GM12878 (cell line): Measurements from ENCODE around the gene GANAB. TPM values are rescaled to one million over a fixed set of nuclear protein-coding genes. Genes with fewer than 3 reads are reported as not detected.

Source experiments
- BMI1 ChIP-seq: fragments of 450-650 bp; IDR thresholded peaks from 2 replicates; pipeline ENCODE4 v1.6.1; 2016; ENCODE audit warnings: mild to moderate bottlenecking, moderate library complexity, borderline replicate concordance
- CEBPZ ChIP-seq: fragments of 150-350 bp; IDR thresholded peaks from 2 replicates; pipeline ENCODE4 v1.6.1; 2016; ENCODE audit warnings: low read depth, low read length
- E2F8 ChIP-seq: fragments of 450-650 bp; IDR thresholded peaks from 2 replicates; pipeline ENCODE4 v1.6.1; 2018; ENCODE audit warnings: mild to moderate bottlenecking, low read depth, moderate library complexity; ENCODE audit not compliant: partially characterized antibody
- EP300 ChIP-seq, 2 experiments: fragments of 150-350 bp in 1 of 2; IDR thresholded peaks; 2 replicates each; pipeline ENCODE4 v1.6.1; 2011 to 2012; ENCODE audit warnings: low read depth in 2 of 2, low read length in 2 of 2, borderline replicate concordance in 1 of 2, improper control_type of control experiment in 1 of 2, inconsistent platforms in 1 of 2; ENCODE audit not compliant: control insufficient read depth in 1 of 2
- GABPA ChIP-seq: IDR thresholded peaks from 2 replicates; pipeline ENCODE4 v1.6.1; 2014; ENCODE audit warnings: antibody characterized with exemption, low read depth, mild to moderate bottlenecking, inconsistent platforms
- HCFC1 ChIP-seq: fragments of 150-350 bp; IDR thresholded peaks from 2 replicates; pipeline ENCODE4 v1.6.1; 2014; ENCODE audit warnings: low read length
- MXI1 ChIP-seq: fragments of 150-350 bp; IDR thresholded peaks from 2 replicates; pipeline ENCODE4 v1.6.1; 2011; ENCODE audit warnings: low read depth, mild to moderate bottlenecking, inconsistent platforms, low read length, improper control_type of control experiment
- NFXL1 ChIP-seq: fragments of 450-650 bp; IDR thresholded peaks from 2 replicates; pipeline ENCODE4 v1.6.1; 2017; ENCODE audit warnings: antibody characterized with exemption, mild to moderate bottlenecking, borderline replicate concordance
- PML ChIP-seq: IDR thresholded peaks from 2 replicates; pipeline ENCODE4 v1.6.1; 2012; ENCODE audit warnings: low read length, inconsistent platforms
- POLR2AphosphoS2 ChIP-seq: IDR thresholded peaks from 2 replicates; pipeline ENCODE4 v1.6.1; 2011; ENCODE audit warnings: low read depth, mild to moderate bottlenecking, low read length, improper control_type of control experiment, moderate library complexity
- POLR2AphosphoS5 ChIP-seq: IDR thresholded peaks from 2 replicates; pipeline ENCODE4 v1.6.1; 2011; ENCODE audit warnings: mild to moderate bottlenecking, low read length, inconsistent platforms
- SIX5 ChIP-seq: IDR thresholded peaks from 2 replicates; pipeline ENCODE4 v1.6.1; 2011; ENCODE audit warnings: mild to moderate bottlenecking, low read depth, low read length, moderate library complexity; ENCODE audit not compliant: severe bottlenecking
- SMARCA5 ChIP-seq: fragments of 450-650 bp; IDR thresholded peaks from 2 replicates; pipeline ENCODE4 v1.6.1; 2017; ENCODE audit warnings: mild to moderate bottlenecking
- STAT3 ChIP-seq: IDR thresholded peaks from 2 replicates; pipeline ENCODE4 v1.6.1; 2011; ENCODE audit warnings: low read depth, low read length, improper control_type of control experiment
- TCF7 ChIP-seq: IDR thresholded peaks from 2 replicates; pipeline ENCODE4 v1.6.1; 2014; ENCODE audit warnings: antibody characterized with exemption, borderline replicate concordance
- ZBED1 ChIP-seq: IDR thresholded peaks from 2 replicates; pipeline ENCODE4 v1.6.1; 2016; ENCODE audit warnings: borderline replicate concordance
- ZNF207 ChIP-seq: fragments of 450-650 bp; IDR thresholded peaks from 2 replicates; pipeline ENCODE4 v1.6.1; 2014; ENCODE audit warnings: antibody characterized with exemption, mild to moderate bottlenecking, borderline replicate concordance
- polyA plus RNA-seq, 11 experiments: library from polyadenylated mRNA; depleted of rRNA in 4 of 11; unstranded in 6 of 11; stranded (reverse) in 5 of 11; fragments of >200 nt; fragmentation: Nextera tagmentation in 4 of 11; fragmentation: Illumina TruSeq in 1 of 11; extraction: Ambion mirVana in 4 of 11; extraction: Trizol in 1 of 11; gene quantifications; 1 replicate in 1 of 11; 2 replicates in 10 of 11; pipeline versions ENCODE4 v1.2.1 to v1.2.3, GENCODE V29; 2011 to 2016; ENCODE audit warnings: inconsistent platforms in 2 of 11, missing spikeins in 2 of 11, low read depth in 1 of 11
- total RNA-seq, 4 experiments: library from RNA; depleted of rRNA in 3 of 4; stranded (reverse); fragments of >200 nt in 3 of 4; fragmentation: Illumina TruSeq in 1 of 4; extraction: Trizol in 1 of 4; gene quantifications; 2 replicates each; pipeline versions ENCODE4 v1.2.1 to v1.2.3, GENCODE V29; 2013 to 2021
- TF ChIP-seq, protein P1 (sequence below), 3 experiments: IDR thresholded peaks in 2 of 3; conservative IDR thresholded peaks in 1 of 3; 2 replicates each; pipeline ENCODE4 v1.5.1; 2011; ENCODE audit warnings: low read depth in 3 of 3, low read length in 3 of 3, mild to moderate bottlenecking in 3 of 3, control low read depth in 2 of 3, moderate library complexity in 2 of 3, inconsistent platforms in 1 of 3, mixed read lengths in 1 of 3; ENCODE audit not compliant: control insufficient read depth in 2 of 3, insufficient read depth in 1 of 3; ENCODE audit errors: extremely low read depth in 1 of 3
- TF ChIP-seq, protein P2 (sequence below): IDR thresholded peaks from 2 replicates; pipeline ENCODE4 v1.6.1; 2011; ENCODE audit warnings: borderline replicate concordance, low read depth, mild to moderate bottlenecking, moderate library complexity, low read length; ENCODE audit not compliant: insufficient read depth, poor library complexity, severe bottlenecking

Gene GANAB
- total and polyA plus RNA-seq, 10 of the 15 experiments (the other 5 are each of a cell fraction or from before 2014, with no cell fraction given) = 4.5 to 175 (median 102) TPM

- TF ChIP-seq EP300 (IDR thresholded peaks at IDR 0.05; ENCODE audit: borderline replicate concordance in 1 of 2, control insufficient read depth in 1 of 2, low read depth in 2 of 2, low read length in 2 of 2) = peak in 1 of 2 experiments; percentile 36; a peak in 1 of 4 replicates
- TF ChIP-seq SMARCA5 = peak; percentile 84; the same call in 1 of the 2 replicates
- TF ChIP-seq, protein P1, sequence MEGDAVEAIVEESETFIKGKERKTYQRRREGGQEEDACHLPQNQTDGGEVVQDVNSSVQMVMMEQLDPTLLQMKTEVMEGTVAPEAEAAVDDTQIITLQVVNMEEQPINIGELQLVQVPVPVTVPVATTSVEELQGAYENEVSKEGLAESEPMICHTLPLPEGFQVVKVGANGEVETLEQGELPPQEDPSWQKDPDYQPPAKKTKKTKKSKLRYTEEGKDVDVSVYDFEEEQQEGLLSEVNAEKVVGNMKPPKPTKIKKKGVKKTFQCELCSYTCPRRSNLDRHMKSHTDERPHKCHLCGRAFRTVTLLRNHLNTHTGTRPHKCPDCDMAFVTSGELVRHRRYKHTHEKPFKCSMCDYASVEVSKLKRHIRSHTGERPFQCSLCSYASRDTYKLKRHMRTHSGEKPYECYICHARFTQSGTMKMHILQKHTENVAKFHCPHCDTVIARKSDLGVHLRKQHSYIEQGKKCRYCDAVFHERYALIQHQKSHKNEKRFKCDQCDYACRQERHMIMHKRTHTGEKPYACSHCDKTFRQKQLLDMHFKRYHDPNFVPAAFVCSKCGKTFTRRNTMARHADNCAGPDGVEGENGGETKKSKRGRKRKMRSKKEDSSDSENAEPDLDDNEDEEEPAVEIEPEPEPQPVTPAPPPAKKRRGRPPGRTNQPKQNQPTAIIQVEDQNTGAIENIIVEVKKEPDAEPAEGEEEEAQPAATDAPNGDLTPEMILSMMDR (IDR thresholded peaks at IDR 0.05 in 2 of 3, conservative IDR thresholded peaks at IDR 0.05 in 1 of 3; ENCODE audit: control insufficient read depth in 2 of 3, extremely low read depth in 1 of 3, insufficient read depth in 1 of 3, low read depth in 3 of 3, low read length in 3 of 3) = no peak
- peak; percentile 32; the same call in 1 of the 2 replicates for TF ChIP-seq STAT3
- peak; percentile 76 for TF ChIP-seq SIX5
- TF ChIP-seq, protein P2, sequence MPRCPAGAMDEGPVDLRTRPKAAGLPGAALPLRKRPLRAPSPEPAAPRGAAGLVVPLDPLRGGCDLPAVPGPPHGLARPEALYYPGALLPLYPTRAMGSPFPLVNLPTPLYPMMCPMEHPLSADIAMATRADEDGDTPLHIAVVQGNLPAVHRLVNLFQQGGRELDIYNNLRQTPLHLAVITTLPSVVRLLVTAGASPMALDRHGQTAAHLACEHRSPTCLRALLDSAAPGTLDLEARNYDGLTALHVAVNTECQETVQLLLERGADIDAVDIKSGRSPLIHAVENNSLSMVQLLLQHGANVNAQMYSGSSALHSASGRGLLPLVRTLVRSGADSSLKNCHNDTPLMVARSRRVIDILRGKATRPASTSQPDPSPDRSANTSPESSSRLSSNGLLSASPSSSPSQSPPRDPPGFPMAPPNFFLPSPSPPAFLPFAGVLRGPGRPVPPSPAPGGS = no peak
- peak; percentile 96 for TF ChIP-seq POLR2AphosphoS2
- TF ChIP-seq NFXL1 = no peak
- peak; percentile 99 for TF ChIP-seq GABPA
- TF ChIP-seq CEBPZ = peak; percentile 37; the same call in 1 of the 2 replicates
- TF ChIP-seq BMI1 = no peak
- peak; percentile 92 for TF ChIP-seq HCFC1
- TF ChIP-seq ZNF207 = peak; percentile 89; the same call in 1 of the 2 replicates
- peak; percentile 92 for TF ChIP-seq MXI1
- TF ChIP-seq POLR2AphosphoS5 = peak; percentile 97
- peak; percentile 97 for TF ChIP-seq PML
- peak; percentile 97 for TF ChIP-seq E2F8
- TF ChIP-seq ZBED1 = peak; percentile 51; the same call in 1 of the 2 replicates
- TF ChIP-seq TCF7 = no peak
Measured at GRCh38 chr11:62591448-62592145, 54.8 kb downstream of the GANAB start, which contains the start of gene TUT1 (continued).
